Fibroblast of lung (primary cell): Measurements from ENCODE around the gene GRIK4.

Experiments used
- CTCF ChIP-seq, 2 donors: IDR thresholded peaks in 1 of 2; conservative IDR thresholded peaks in 1 of 2; 1 replicate in 1 of 2; 2 replicates in 1 of 2; pipeline ENCODE4 v1.5.1; 2011 to 2012; ENCODE audit warnings: low read length in 2 of 2, control low read depth in 1 of 2, inconsistent platforms in 1 of 2, low read depth in 1 of 2, mild to moderate bottlenecking in 1 of 2
- EZH2 ChIP-seq: IDR thresholded peaks from 2 replicates; pipeline ENCODE4 v1.5.1; 2012; ENCODE audit warnings: low read length, control low read depth, mild to moderate bottlenecking; ENCODE audit errors: missing control alignments

- TF ChIP-seq CTCF (conservative IDR thresholded peaks at IDR 0.05 in 1 of 2, IDR thresholded peaks at IDR 0.05 in 1 of 2; ENCODE audit: low read depth in 1 of 2, low read length in 2 of 2) (no peak), EZH2 (no peak)
Observed at GRCh38 chr11:120682332-120682649, 170.7 kb downstream of the GRIK4 start.
